Femur (tissue), 1 donor: ENCODE data around the gene SMC3.
"Not testable (repeated sequence)": the region's sequence is repeated elsewhere in the genome, so short reads cannot be mapped to it uniquely, and the experiment has no call there.

Experiments used
- DNase-seq: peaks from one replicate; pipeline ENCODE4 v3.0.0-alpha.2; 2017

Gene SMC3

GRCh38 chr10:110625951-110626855 is 58.7 kb downstream of the SMC3 start:
- DNase-seq: no peak

- no peak for DNase-seq
These were observed 60.7 kb downstream of the SMC3 start for GRCh38 chr10:110628161-110628560.

GRCh38 chr10:110629680-110630191 is 62.2 kb downstream of the SMC3 start:
- no peak for DNase-seq

GRCh38 chr10:110631934-110632333 is 64.4 kb downstream of the SMC3 start:
- no peak for DNase-seq

GRCh38 chr10:110632591-110633215 is 65.2 kb downstream of the SMC3 start:
- DNase-seq: no peak

- DNase-seq: no peak
These were observed 67.2 kb downstream of the SMC3 start for GRCh38 chr10:110634527-110635209.

GRCh38 chr10:110636572-110636931 is 69.1 kb downstream of the SMC3 start:
- no peak for DNase-seq

- peak; percentile 43 for DNase-seq
These were observed 69.5 kb downstream of the SMC3 start for GRCh38 chr10:110636932-110637557.

GRCh38 chr10:110637558-110638053 is 70.1 kb downstream of the SMC3 start:
- DNase-seq: no peak

- DNase-seq: no peak
These were observed 70.8 kb downstream of the SMC3 start for GRCh38 chr10:110638319-110638718.

- not testable (repeated sequence) for DNase-seq
These were observed 71.6 kb downstream of the SMC3 start for GRCh38 chr10:110639046-110639445.

- DNase-seq: not testable (repeated sequence)
These were observed 72.4 kb downstream of the SMC3 start for GRCh38 chr10:110639858-110640257.

- no peak for DNase-seq
These were observed 73.8 kb downstream of the SMC3 start for GRCh38 chr10:110641256-110641655.

- DNase-seq: no peak
These were observed 74.9 kb downstream of the SMC3 start for GRCh38 chr10:110642204-110643034.

GRCh38 chr10:110643035-110643652 is 75.6 kb downstream of the SMC3 start:
- no peak for DNase-seq

GRCh38 chr10:110643653-110644597 is 76.4 kb downstream of the SMC3 start, which contains the start of gene RBM20:
Gene RBM20, plus strand, starts transcription at chr10:110644336. Its CDS starts 119 bp downstream, at chr10:110644455.
- peak; percentile 43 for DNase-seq

- no peak for DNase-seq
These were observed 77.3 kb downstream of the SMC3 start for GRCh38 chr10:110644598-110645462.

- no peak for DNase-seq
These were observed 79.1 kb downstream of the SMC3 start for GRCh38 chr10:110646417-110647135.

- no peak for DNase-seq
These were observed 79.6 kb downstream of the SMC3 start for GRCh38 chr10:110647136-110647430.
